ENCODE data around the gene STX4.
A peak's percentile ranks its signal among the peaks of the same experiment; 100 is the strongest.

Gene STX4

DNA sequence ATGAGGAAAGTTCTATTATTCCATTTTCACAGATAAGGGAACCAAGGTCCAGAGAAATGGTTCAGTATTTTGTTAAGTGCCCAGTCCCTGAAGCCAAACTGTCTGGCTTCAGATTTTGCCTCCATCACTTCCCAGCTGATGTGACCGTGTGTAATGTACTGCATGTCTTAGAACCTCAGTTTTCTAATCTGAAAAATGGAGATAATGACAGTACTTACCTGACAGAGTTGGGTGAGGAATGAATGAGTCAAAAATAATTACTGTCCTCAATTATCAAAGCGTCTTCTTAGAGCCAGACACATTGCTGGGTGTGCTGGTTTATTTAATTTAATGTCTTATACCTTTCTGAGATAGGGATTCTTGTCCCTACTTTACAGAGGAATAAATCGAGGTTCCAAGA is 34.0 kb downstream of the STX4 start:
- DNase-seq (ENCODE audit: low read depth) = no peak

DNA sequence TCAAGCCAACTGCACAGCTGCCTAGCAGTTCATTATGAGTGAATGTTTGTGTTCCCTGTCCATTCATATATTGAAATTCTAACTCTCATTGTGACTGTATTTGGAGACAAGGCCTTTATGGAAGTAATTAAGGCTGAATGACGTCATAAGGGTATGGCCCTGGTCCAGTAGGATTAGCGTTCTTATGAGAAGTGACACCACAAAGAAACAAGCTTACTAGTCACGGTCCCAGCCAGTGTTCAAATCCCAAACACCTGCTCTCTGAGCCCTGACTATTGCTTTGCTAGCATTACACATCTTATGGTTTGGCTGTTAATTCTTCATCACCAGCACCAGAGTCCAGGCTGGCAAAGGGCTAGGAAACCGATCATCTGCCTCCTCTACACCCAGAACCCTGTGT is 38.5 kb downstream of the STX4 start:
- no peak for DNase-seq (ENCODE audit: low read depth)

DNA sequence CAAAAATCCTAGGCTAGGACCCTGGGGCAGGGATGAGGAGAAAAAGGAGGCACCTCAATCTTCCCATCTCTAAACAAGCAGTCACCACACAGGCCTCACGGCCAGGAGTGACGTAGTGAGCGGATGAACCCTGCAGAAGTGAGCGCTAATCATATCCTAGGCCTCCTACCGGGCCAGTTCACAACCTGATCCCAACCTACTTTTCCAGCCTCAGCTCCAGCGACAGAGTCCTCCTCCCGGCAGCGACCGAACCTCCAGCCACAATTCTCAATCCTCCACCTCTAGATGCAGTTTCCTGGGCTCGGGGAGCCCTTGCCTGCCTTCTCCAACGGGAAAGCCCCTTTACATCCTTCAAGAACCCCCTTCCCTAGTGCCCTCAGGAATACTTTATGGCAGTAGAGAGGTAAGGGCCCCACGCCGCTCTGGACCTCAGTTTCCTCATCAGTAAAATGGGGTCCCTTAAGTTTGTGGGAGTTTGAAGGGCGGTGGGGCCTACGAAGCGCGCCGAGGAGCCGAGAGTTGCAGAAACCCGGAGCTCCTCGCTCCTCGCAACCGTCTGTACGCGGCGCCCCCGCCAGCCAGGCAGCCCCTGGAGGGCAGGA is 39.3 kb downstream of the STX4 start:
- DNase-seq (ENCODE audit: low read depth) = no peak

GRCh38 chr16:31073142-31073969 is 40.0 kb downstream of the STX4 start:
- peak; percentile 79 for DNase-seq (ENCODE audit: low read depth)

GRCh38 chr16:31073970-31074813 is 40.8 kb downstream of the STX4 start, which contains the start of the genes ZNF646 and ZNF668:
ZNF646 (plus strand) TSS chr16:31074422; CDS start chr16:31076325, 1,903 bp downstream.
ZNF668 (minus strand) TSS chr16:31074240; CDS start chr16:31064459, 9,781 bp downstream.
- peak; percentile 89 for DNase-seq (ENCODE audit: low read depth)

DNA sequence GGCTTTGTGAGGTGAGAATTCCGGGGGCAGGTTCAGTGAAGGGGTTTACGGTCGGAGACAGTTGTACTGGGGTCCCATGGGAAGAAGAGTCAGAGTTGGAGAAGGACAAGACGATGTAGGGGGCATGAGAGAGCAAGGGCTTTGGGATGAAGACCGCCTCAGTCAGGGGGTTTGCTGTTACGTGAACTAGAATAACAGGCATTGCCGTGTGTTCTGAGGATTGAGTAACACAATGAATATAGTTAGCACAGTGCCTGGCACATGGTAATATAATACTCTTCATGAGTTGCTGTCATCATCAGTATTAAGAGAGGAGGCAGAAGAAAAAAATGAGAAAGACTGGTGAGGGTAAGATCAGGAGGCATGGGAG is 41.4 kb downstream of the STX4 start:
- no peak for DNase-seq (ENCODE audit: low read depth)

GRCh38 chr16:31076319-31076718 is 43.0 kb downstream of the STX4 start:
- DNase-seq (ENCODE audit: low read depth) = no peak

DNA sequence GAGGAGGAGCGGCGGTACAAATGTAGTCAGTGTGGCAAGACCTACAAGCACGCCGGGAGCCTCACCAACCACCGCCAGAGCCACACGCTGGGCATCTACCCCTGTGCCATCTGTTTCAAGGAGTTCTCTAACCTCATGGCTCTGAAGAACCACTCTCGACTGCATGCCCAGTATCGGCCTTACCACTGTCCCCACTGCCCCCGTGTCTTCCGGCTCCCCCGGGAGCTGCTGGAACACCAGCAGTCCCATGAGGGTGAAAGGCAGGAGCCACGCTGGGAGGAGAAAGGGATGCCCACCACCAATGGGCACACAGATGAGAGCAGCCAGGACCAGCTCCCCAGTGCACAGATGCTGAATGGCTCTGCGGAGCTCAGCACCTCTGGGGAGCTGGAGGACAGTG is 43.7 kb downstream of the STX4 start:
- DNase-seq (ENCODE audit: low read depth) = no peak

DNA sequence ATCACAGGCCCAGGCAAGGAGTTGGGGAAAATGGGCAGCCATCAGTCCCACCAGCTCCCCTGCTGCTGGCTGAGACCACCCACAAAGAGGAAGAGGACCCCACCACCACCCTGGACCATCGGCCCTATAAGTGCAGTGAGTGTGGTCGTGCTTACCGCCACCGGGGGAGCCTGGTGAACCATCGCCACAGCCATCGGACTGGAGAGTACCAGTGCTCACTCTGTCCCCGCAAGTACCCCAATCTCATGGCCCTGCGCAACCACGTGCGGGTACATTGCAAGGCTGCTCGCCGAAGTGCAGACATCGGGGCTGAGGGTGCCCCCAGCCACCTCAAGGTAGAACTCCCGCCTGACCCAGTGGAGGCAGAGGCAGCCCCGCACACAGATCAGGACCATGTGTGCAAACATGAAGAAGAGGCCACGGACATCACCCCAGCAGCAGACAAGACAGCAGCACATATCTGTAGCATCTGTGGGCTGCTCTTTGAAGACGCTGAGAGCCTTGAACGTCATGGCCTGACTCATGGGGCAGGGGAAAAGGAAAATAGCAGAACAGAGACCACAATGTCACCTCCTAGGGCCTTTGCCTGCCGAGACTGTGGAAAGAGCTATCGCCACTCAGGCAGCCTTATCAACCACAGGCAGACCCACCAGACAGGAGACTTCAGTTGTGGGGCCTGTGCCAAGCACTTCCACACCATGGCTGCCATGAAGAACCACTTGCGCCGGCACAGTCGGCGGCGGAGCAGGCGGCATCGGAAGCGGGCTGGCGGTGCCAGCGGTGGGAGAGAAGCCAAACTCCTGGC is 44.4 kb downstream of the STX4 start:
- DNase-seq (ENCODE audit: low read depth) = no peak

DNA sequence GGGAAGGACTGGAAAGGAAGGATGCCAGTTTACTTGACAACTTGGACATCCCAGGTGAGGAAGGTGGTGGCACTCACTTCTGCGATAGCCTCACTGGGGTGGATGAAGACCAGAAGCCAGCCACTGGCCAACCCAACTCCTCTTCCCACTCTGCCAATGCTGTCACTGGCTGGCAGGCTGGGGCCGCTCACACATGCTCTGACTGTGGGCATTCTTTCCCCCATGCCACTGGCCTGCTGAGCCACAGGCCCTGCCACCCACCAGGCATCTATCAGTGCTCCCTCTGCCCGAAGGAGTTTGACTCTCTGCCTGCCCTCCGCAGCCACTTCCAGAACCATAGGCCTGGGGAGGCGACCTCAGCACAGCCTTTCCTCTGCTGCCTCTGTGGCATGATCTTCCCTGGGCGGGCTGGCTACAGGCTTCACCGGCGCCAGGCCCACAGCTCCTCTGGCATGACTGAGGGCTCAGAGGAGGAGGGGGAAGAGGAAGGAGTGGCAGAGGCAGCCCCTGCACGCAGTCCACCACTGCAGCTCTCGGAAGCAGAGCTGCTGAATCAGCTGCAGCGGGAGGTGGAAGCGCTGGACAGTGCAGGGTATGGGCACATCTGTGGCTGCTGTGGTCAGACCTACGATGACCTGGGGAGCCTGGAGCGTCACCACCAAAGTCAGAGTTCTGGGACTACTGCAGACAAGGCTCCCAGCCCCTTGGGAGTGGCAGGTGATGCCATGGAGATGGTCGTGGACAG is 45.4 kb downstream of the STX4 start:
- DNase-seq (ENCODE audit: low read depth) = no peak

- no peak for DNase-seq (ENCODE audit: low read depth)
Observed at GRCh38 chr16:31079342-31079944, 46.1 kb downstream of the STX4 start.

DNA sequence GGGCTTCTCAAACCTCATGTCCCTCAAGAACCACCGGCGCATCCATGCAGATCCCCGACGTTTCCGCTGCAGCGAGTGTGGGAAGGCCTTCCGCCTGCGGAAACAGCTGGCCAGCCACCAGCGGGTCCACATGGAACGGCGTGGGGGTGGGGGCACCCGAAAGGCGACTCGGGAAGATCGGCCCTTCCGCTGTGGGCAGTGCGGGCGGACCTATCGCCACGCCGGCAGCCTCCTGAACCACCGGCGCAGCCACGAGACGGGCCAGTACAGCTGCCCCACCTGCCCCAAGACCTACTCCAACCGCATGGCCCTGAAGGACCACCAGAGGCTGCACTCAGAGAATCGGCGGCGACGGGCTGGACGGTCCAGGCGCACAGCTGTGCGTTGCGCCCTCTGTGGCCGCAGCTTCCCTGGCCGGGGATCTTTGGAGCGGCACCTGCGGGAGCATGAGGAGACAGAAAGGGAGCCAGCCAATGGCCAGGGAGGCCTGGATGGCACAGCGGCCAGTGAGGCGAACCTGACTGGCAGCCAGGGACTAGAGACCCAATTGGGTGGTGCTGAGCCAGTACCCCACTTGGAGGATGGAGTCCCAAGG is 46.8 kb downstream of the STX4 start:
- DNase-seq (ENCODE audit: low read depth) = no peak

- no peak for DNase-seq (ENCODE audit: low read depth)
Observed at GRCh38 chr16:31080756-31081419, 47.5 kb downstream of the STX4 start.

DNA sequence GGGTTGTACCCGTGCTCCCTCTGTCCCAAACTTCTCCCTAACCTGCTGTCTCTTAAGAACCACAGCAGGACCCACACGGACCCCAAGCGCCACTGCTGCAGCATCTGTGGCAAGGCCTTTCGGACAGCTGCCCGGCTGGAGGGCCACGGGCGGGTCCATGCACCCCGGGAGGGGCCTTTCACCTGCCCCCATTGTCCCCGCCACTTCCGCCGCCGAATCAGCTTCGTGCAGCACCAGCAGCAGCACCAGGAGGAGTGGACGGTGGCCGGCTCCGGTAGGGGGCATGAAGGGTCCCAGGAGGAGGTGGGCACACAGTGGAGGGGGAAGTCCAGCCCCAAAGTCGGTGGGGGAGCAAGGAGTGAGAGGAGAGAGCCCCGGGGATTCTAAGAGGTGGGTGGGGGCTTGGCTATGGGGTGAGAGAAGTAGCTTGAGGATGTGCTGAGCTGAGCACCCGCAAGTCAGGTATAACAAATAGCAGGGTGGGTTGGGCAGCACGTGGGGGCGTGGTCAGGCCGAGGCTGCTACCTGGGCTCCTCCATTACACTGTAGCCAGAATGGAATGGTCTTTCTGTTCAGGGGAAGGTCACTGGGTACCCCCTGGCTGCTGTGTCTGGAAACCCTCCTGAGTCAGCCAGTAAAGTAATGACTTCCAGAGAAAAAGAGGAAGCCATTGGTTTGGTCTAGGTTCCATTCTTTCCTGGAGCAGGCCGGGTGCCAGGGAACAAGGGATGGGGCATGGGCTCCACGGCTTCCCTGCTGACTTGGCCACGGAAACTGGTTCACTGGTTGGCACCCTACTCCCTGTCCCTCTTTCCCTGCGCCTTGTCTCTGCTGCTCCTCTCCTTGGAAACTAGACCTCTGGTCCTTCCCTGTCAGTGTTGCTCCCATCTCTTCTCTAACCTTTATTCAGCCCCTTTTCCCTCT is 48.3 kb downstream of the STX4 start:
- no peak for DNase-seq (ENCODE audit: low read depth)

- no peak for DNase-seq (ENCODE audit: low read depth)
Observed at GRCh38 chr16:31082368-31083045, 49.1 kb downstream of the STX4 start.

DNA sequence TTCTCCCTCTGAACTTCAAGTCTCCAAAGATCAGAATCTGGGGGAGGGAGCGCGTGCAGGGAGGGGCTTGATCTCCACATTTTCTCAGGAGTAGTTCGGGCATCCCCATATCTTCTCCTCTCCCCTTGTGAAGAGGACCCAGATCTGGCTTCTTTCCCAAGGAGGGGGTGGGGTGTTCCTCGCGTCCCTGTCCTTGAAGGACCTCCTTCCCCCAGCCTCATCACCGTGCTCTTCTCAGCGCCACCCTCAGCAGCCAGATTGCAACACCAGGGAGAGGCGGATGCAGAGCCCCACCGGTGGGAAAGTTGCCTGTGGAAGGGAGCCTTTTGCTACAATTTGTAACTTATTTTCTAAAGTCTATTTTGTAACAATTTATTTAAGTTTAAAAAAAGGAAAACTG is 49.7 kb downstream of the STX4 start:
- no peak for DNase-seq (ENCODE audit: low read depth)

GRCh38 chr16:31083556-31083955 is 50.2 kb downstream of the STX4 start:
- no peak for DNase-seq (ENCODE audit: low read depth)

GRCh38 chr16:31083981-31084380 is 50.6 kb downstream of the STX4 start:
- DNase-seq (ENCODE audit: low read depth) = no peak
